ENCODE results near the gene C16orf96. TPM values are rescaled to one million over a fixed set of nuclear protein-coding genes. Genes with fewer than 3 reads are reported as not detected.
A peak's percentile ranks its signal among the peaks of the same experiment; 100 is the strongest.
"Not testable (repeated sequence)": the region's sequence is repeated elsewhere in the genome, so short reads cannot be mapped to it uniquely, and the experiment has no call there.

Gene C16orf96
- total RNA-seq, 1 donor from 2014 or later, result 0.12 TPM

DNA sequence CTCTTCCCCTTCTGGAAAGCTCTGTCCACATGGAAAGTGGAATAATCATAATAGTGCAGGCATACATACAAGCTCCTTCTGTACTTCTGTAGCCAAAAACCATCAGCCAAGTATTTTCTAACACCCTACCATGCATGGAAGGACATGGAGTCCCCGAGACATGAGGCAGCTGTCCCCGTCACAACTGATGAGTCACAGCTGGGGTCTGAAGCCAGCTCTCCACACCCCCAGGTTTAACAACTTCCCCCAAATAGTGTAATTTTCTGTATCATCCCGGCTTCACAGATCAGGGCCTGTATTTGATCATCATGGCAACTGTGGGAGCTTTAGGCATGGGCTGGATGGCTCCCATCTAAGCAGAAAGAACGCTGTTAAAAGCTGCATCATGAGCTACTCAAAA lies 16.6 kb downstream of the C16orf96 start:
- Mint-ChIP-seq H3K4me1 (ENCODE audit: low read depth) (no peaks in the 10 kb centered on the region), H3K36me3 (ENCODE audit: low read depth) (no peaks in the 10 kb centered on the region), H3K9me3 (ENCODE audit: low read depth) (no peaks in the 10 kb centered on the region), H3K27ac (ENCODE audit: unreplicated experiment) (no peak overlapping the region), H3K27me3 (ENCODE audit: low read depth) (no peaks in the 10 kb centered on the region), H3K4me3 (ENCODE audit: unreplicated experiment) (no peak overlapping the region)
- TF ChIP-seq CTCF (IDR thresholded peaks at IDR 0.05), result no peak
- DNase-seq (ENCODE audit: low spot score), result no peak

DNA sequence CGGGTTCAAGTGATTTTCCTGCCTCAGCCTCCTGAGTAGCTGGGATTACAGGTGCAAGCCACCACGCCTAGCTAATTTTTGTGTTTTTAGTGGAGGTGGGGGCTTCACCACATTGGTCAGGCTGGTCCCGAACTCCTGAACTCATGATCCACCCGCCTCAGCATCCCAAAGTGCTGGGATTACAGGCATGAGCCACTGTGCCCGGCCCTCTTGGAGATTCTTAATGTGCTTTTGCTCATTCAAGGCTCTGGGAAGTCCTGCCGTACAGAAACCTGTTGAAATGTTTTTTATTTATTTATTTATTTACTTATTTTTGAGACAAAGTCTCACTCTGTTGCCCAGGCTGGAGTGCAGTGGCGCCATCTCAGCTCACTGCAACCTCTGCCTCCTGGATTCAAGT lies 17.8 kb downstream of the C16orf96 start:
- H3K9me3 Mint-ChIP-seq (ENCODE audit: low read depth); H3K4me1 Mint-ChIP-seq (ENCODE audit: low read depth); DNase-seq (ENCODE audit: low spot score); H3K36me3 Mint-ChIP-seq (ENCODE audit: low read depth); H3K27ac Mint-ChIP-seq (ENCODE audit: unreplicated experiment); H3K4me3 Mint-ChIP-seq (ENCODE audit: unreplicated experiment); H3K27me3 Mint-ChIP-seq (ENCODE audit: low read depth): not testable (repeated sequence)

DNA sequence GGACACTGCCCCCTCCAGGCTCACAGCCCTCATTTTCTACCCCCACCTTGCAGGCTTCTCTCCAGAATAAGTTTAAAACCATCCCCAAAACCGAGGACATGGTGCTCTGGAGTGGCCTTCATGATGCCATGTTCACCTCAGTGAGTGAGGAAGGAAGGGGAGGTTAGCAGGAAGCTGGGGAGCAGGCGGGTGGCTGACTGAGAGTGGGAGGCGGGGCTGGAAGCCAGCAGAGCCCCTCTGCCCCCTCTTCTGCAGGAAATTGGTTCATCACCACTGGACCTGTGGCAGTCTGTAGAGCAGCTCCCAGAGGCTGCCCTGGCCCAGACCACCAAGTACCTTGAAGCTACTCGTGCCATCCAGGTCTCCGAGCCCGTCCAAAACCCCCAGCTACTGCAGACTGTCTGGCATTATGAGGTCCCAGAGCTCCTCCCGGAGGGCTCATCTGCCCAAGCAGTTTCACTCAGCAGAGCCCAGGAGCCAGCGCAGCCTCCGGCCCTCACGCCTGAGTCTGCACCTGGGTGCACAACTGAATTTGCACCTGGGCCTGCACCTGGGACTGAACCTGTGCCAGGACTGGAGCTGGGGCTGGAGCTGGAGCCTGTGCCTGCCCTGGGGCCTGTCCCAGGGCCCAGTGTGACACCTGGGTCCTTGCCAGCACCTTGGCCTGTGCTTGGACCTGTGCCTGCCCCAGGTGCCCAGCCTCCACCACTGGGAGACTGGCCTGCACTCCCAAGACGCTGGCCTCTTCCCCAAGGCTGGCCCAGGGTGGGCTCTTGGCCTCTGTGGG lies 19.0 kb downstream of the C16orf96 start:
- Mint-ChIP-seq H3K27me3 (ENCODE audit: low read depth) (no peaks in the 10 kb centered on the region), H3K4me3 (ENCODE audit: unreplicated experiment) (no peak overlapping the region), H3K9me3 (ENCODE audit: low read depth) (no peaks in the 10 kb centered on the region), H3K36me3 (ENCODE audit: low read depth) (no peaks in the 10 kb centered on the region), H3K4me1 (ENCODE audit: low read depth) (peaks cover 4% of the 10 kb centered on the region), H3K27ac (ENCODE audit: unreplicated experiment) (no peak overlapping the region)
- no peak for DNase-seq (ENCODE audit: low spot score)
- TF ChIP-seq CTCF (IDR thresholded peaks at IDR 0.05), result no peak

GRCh38 chr16:4576008-4576407 lies 19.9 kb downstream of the C16orf96 start:
- Mint-ChIP-seq H3K27me3 (ENCODE audit: low read depth) (no peaks in the 10 kb centered on the region), H3K9me3 (ENCODE audit: low read depth) (no peaks in the 10 kb centered on the region), H3K27ac (ENCODE audit: unreplicated experiment) (no peak overlapping the region), H3K4me1 (ENCODE audit: low read depth) (peaks cover 11% of the 10 kb centered on the region), H3K4me3 (ENCODE audit: unreplicated experiment) (no peak overlapping the region), H3K36me3 (ENCODE audit: low read depth) (no peaks in the 10 kb centered on the region)
- TF ChIP-seq CTCF (IDR thresholded peaks at IDR 0.05), result no peak
- DNase-seq (ENCODE audit: low spot score), result no peak

- Mint-ChIP-seq H3K36me3 (ENCODE audit: low read depth) (no peaks in the 10 kb centered on the region), H3K4me3 (ENCODE audit: unreplicated experiment) (no peak overlapping the region), H3K9me3 (ENCODE audit: low read depth) (no peaks in the 10 kb centered on the region), H3K27me3 (ENCODE audit: low read depth) (no peaks in the 10 kb centered on the region), H3K27ac (ENCODE audit: unreplicated experiment) (no peak overlapping the region), H3K4me1 (ENCODE audit: low read depth) (peaks cover 11% of the 10 kb centered on the region)
- TF ChIP-seq CTCF (IDR thresholded peaks at IDR 0.05), result no peak
- no peak for DNase-seq (ENCODE audit: low spot score)
These were observed 22.9 kb downstream of the C16orf96 start for GRCh38 chr16:4578961-4579530.

- Mint-ChIP-seq H3K4me1 (ENCODE audit: low read depth) (peaks cover 11% of the 10 kb centered on the region), H3K27me3 (ENCODE audit: low read depth) (no peaks in the 10 kb centered on the region), H3K36me3 (ENCODE audit: low read depth) (no peaks in the 10 kb centered on the region), H3K4me3 (ENCODE audit: unreplicated experiment) (no peak overlapping the region), H3K9me3 (ENCODE audit: low read depth) (no peaks in the 10 kb centered on the region), H3K27ac (ENCODE audit: unreplicated experiment) (peak overlapping the region; percentile 45)
- no peak for TF ChIP-seq CTCF (IDR thresholded peaks at IDR 0.05)
- no peak for DNase-seq (ENCODE audit: low spot score)
These were observed 24.1 kb downstream of the C16orf96 start for GRCh38 chr16:4580250-4580649.

Data from chondrocyte (in vitro differentiated cells).